Skeletal muscle satellite cell (primary cell): ENCODE measurements around the gene MBOAT2.

Experiments used
- H3K27me3 ChIP-seq: 2 replicates; pipeline ENCODE4 v1.7.0; 2013; ENCODE audit warnings: low read length; ENCODE audit not compliant: control insufficient read depth, insufficient read depth
- H3K36me3 ChIP-seq: 2 replicates; pipeline ENCODE4 v1.7.0; 2013; ENCODE audit warnings: mild to moderate bottlenecking, control low read depth, low read length; ENCODE audit not compliant: insufficient read depth
- H3K4me1 ChIP-seq: 2 replicates; pipeline ENCODE4 v1.7.0; 2013; ENCODE audit warnings: low read length; ENCODE audit not compliant: control insufficient read depth, insufficient read depth
- H3K4me2 ChIP-seq: 2 replicates; pipeline ENCODE4 v1.7.0; 2013; ENCODE audit warnings: mild to moderate bottlenecking, low read length
- H3K4me3 ChIP-seq: 2 replicates; pipeline ENCODE4 v1.7.0; 2013; ENCODE audit warnings: low read length
- H3K9ac ChIP-seq: 2 replicates; pipeline ENCODE4 v1.7.0; 2013; ENCODE audit warnings: mild to moderate bottlenecking, low read depth, low read length, moderate library complexity
- H3K9me3 ChIP-seq: replicated peaks from 2 replicates; pipeline ENCODE4 v1.7.0; 2013; ENCODE audit warnings: mild to moderate bottlenecking, control low read depth, low read length

The MBOAT2 gene

GRCh38 chr2:9000442-9000841, 3.0 kb downstream of the MBOAT2 start:
- Histone ChIP-seq H3K27me3 (no peaks in the 10 kb centered on the region), H3K9ac (no peak overlapping the region), H3K4me2 (no peak overlapping the region), H3K9me3 (no peaks in the 10 kb centered on the region), H3K4me3 (no peak overlapping the region), H3K4me1 (peaks cover 29% of the 10 kb centered on the region), H3K36me3 (no peaks in the 10 kb centered on the region)

GRCh38 chr2:8999797-9000196, 3.7 kb downstream of the MBOAT2 start:
- no peak overlapping the region for H3K9ac ChIP-seq
- no peak overlapping the region for H3K4me3 ChIP-seq
- no peaks in the 10 kb centered on the region for H3K36me3 ChIP-seq
- peaks cover 27% of the 10 kb centered on the region for H3K4me1 ChIP-seq
- H3K4me2 ChIP-seq: no peak overlapping the region
- H3K9me3 ChIP-seq: no peaks in the 10 kb centered on the region
- H3K27me3 ChIP-seq: no peaks in the 10 kb centered on the region

DNA sequence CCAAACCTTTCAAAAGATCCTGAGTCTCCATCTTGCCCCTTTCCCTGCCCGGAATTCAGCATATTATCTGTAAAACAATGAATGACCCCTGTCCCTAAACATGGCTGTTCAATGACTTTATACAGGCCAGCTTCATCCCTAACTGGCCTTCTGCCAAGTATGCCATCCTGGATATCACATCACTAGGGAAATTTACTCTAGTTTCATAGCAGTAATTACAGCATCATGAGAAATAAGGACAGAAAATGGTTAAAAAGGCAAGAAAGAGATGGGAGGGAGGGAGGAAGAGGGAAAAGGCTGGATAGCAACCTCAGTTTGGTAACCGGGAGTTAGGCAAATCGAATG, 4.4 kb downstream of the MBOAT2 start:
- Histone ChIP-seq H3K36me3 (no peaks in the 10 kb centered on the region), H3K9me3 (no peaks in the 10 kb centered on the region), H3K9ac (no peak overlapping the region), H3K4me1 (peaks cover 20% of the 10 kb centered on the region), H3K27me3 (no peaks in the 10 kb centered on the region), H3K4me3 (no peak overlapping the region), H3K4me2 (no peak overlapping the region)

- H3K9me3 ChIP-seq: no peaks in the 10 kb centered on the region
- no peaks in the 10 kb centered on the region for H3K27me3 ChIP-seq
- H3K9ac ChIP-seq: no peak overlapping the region
These were observed 4.9 kb downstream of the MBOAT2 start for GRCh38 chr2:8998418-8999101.

DNA sequence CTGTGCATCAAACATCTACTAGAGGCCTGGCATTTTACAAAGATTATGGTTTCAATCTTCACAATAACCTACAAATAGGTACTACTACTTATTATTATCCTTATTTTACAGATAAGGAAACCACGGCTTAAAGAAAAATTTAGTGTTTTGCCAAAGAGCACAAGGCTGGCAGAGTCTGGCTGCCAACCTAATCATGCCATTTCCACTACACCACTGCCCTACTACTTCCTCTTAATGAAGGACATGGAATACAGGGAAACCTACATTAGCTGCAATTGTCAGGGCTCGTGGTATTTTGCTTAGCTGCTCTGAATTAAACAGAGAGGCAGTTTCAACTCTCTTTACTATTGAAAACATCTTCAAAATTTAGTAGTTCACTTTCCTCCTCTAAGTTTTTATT, 5.9 kb downstream of the MBOAT2 start:
- H3K9me3 ChIP-seq: no peaks in the 10 kb centered on the region
- H3K4me1 ChIP-seq: peaks cover 18% of the 10 kb centered on the region
- no peak overlapping the region for H3K4me3 ChIP-seq
- no peak overlapping the region for H3K4me2 ChIP-seq
- H3K36me3 ChIP-seq: no peaks in the 10 kb centered on the region
- H3K27me3 ChIP-seq: no peaks in the 10 kb centered on the region
- H3K9ac ChIP-seq: no peak overlapping the region

More at GRCh38 chr2:8998418-8999101, 4.9 kb downstream of the MBOAT2 start:
- no peak overlapping the region for H3K4me2 ChIP-seq
- no peaks in the 10 kb centered on the region for H3K36me3 ChIP-seq
- no peak overlapping the region for H3K4me3 ChIP-seq
- H3K4me1 ChIP-seq: peaks cover 18% of the 10 kb centered on the region

GRCh38 chr2:8997108-8997507, 6.4 kb downstream of the MBOAT2 start:
- Histone ChIP-seq H3K4me2 (no peak overlapping the region), H3K9ac (no peak overlapping the region), H3K9me3 (no peaks in the 10 kb centered on the region), H3K36me3 (no peaks in the 10 kb centered on the region), H3K4me1 (peaks cover 15% of the 10 kb centered on the region), H3K4me3 (no peak overlapping the region), H3K27me3 (no peaks in the 10 kb centered on the region)

DNA sequence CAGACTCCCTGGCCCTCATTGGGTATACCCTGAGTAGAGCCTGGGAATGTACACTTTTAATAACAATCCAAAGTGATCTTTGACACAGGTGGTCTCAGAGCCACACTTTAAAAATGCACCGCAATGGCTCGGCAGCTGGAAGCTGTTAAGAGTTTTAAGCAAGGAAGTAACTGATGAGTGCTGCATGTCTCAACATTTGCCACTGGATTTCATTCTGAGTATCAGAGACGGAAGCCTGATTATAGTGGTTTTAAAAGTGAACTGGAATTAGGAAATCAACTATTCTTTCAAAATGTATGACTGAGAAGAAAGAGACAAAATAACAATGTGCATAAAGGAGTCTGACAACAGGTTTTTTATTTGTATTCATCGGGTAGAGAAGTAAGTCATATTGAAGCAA, 7.5 kb downstream of the MBOAT2 start:
- Histone ChIP-seq H3K4me3 (no peak overlapping the region), H3K4me2 (no peak overlapping the region), H3K9me3 (no peaks in the 10 kb centered on the region), H3K4me1 (peaks cover 6% of the 10 kb centered on the region), H3K9ac (no peak overlapping the region), H3K36me3 (no peaks in the 10 kb centered on the region), H3K27me3 (no peaks in the 10 kb centered on the region)

GRCh38 chr2:8994386-8994785, 9.1 kb downstream of the MBOAT2 start:
- peaks cover 3% of the 10 kb centered on the region for H3K4me1 ChIP-seq
- no peaks in the 10 kb centered on the region for H3K36me3 ChIP-seq
- H3K4me3 ChIP-seq: no peak overlapping the region
- no peak overlapping the region for H3K9ac ChIP-seq
- no peaks in the 10 kb centered on the region for H3K9me3 ChIP-seq
- H3K27me3 ChIP-seq: no peaks in the 10 kb centered on the region
- no peak overlapping the region for H3K4me2 ChIP-seq

GRCh38 chr2:8993902-8994278, 9.6 kb downstream of the MBOAT2 start:
- Histone ChIP-seq H3K36me3 (no peaks in the 10 kb centered on the region), H3K4me3 (no peak overlapping the region), H3K4me2 (no peak overlapping the region), H3K9ac (no peak overlapping the region), H3K4me1 (peaks cover 3% of the 10 kb centered on the region), H3K9me3 (no peaks in the 10 kb centered on the region), H3K27me3 (no peaks in the 10 kb centered on the region)

GRCh38 chr2:8993196-8993901, 10.1 kb downstream of the MBOAT2 start:
- H3K4me2 ChIP-seq: no peak overlapping the region
- H3K9me3 ChIP-seq: no peaks in the 10 kb centered on the region
- H3K9ac ChIP-seq: no peak overlapping the region
- H3K27me3 ChIP-seq: no peaks in the 10 kb centered on the region
- peaks cover 3% of the 10 kb centered on the region for H3K4me1 ChIP-seq
- H3K4me3 ChIP-seq: no peak overlapping the region
- H3K36me3 ChIP-seq: no peaks in the 10 kb centered on the region

- no peak overlapping the region for H3K4me2 ChIP-seq
- no peak overlapping the region for H3K9ac ChIP-seq
- no peaks in the 10 kb centered on the region for H3K36me3 ChIP-seq
- H3K4me3 ChIP-seq: no peak overlapping the region
- no peaks in the 10 kb centered on the region for H3K27me3 ChIP-seq
- H3K4me1 ChIP-seq: peaks cover 6% of the 10 kb centered on the region
- H3K9me3 ChIP-seq: no peaks in the 10 kb centered on the region
These were observed 10.8 kb downstream of the MBOAT2 start for GRCh38 chr2:8992643-8993042.

DNA sequence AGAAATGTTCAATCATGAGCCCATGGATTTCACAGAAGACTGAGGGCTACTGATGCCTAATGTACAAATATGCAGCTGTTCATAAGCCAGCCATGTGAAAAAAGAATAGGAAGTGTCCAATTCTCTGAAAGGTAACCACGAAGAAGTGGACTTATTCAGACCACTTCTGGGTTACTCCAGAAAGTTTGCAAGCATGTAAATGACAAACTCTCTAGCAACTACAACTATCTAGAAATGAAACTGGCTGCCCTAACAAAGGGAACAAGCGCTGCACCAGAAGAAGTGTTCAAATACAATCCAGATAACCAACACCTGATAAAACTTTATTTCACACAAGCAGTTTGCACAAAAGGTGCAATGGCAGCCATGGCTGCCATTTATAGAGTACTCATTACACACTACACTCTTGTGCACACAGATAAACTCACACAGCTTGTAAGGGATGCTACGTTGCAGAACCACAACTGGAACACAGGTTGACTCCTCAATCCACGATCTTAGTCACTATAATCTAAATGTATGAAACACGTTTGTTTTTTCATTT, 13.9 kb downstream of the MBOAT2 start:
- Histone ChIP-seq H3K4me1 (peaks cover 37% of the 10 kb centered on the region), H3K27me3 (no peaks in the 10 kb centered on the region), H3K4me2 (no peak overlapping the region)

More for the DNA sequence above, 13.9 kb downstream of the MBOAT2 start:
- Histone ChIP-seq H3K9me3 (no peaks in the 10 kb centered on the region), H3K4me3 (no peak overlapping the region), H3K36me3 (no peaks in the 10 kb centered on the region), H3K9ac (no peak overlapping the region)
